Right cardiac atrium (tissue), 5 donors: Measurements from ENCODE around the gene DCAF11. TPM values are rescaled to one million over a fixed set of nuclear protein-coding genes. Genes with fewer than 3 reads are reported as not detected.
A peak's percentile ranks its signal among the peaks of the same experiment; 100 is the strongest.

ENCODE experiments used
- ATAC-seq, 2 donors: fragments of 200-7000 bp; cut with Tn5 transposase; one replicate each; pipeline versions ENCODE4 v1.8.0 to v1.9.1; 2020; ENCODE audit warnings: moderate library complexity in 2 of 2, mild to moderate bottlenecking in 1 of 2
- DNase-seq, 3 donors: peaks; one replicate each; pipeline ENCODE4 v3.0.0-alpha.2; 2020
- H3K27ac ChIP-seq: one replicate; pipeline ENCODE4 v1.5.1; 2013; ENCODE audit warnings: mild to moderate bottlenecking, low read length, control low read depth, moderate library complexity
- H3K27me3 ChIP-seq: one replicate; pipeline ENCODE4 v1.6.1; 2013; ENCODE audit not compliant: control insufficient read depth, insufficient read depth
- H3K4me1 ChIP-seq: one replicate; pipeline ENCODE4 v1.6.1; 2013; ENCODE audit warnings: low read length; ENCODE audit not compliant: control insufficient read depth, insufficient read depth
- H3K4me3 ChIP-seq: one replicate; pipeline ENCODE4 v1.5.1; 2013; ENCODE audit warnings: low read length, control low read depth
- H3K9me3 ChIP-seq: one replicate; pipeline ENCODE4 v1.6.1; 2013; ENCODE audit warnings: low read length; ENCODE audit not compliant: control insufficient read depth
- WGBS: extraction: QIAGEN DNeasy Blood & Tissue Kit; methylation state at CpG from one replicate; pipeline ENCODE4 v1.1.7; 2013; 5-methylcytosine and 5-hydroxymethylcytosine counted together
- intact Hi-C, 4 donors: fragments of 100-400 bp; cut with DNase I; formaldehyde crosslinking; loops; one replicate each; pipeline versions ENCODE4 v1.11.0 to v1.14.0; 2022 to 2023
- polyA plus RNA-seq: library from polyadenylated mRNA; stranded (reverse); fragments of 200-250 nt; gene quantifications from one replicate; pipeline ENCODE4 v1.2.3, GENCODE V29; 2013
- total RNA-seq, 4 donors: library from RNA; stranded (reverse); fragmentation: NEBNext Ultra II Directional; extraction: Animal tissue kit (Norgen Biotek cat#: 25700); gene quantifications; one replicate each; pipeline ENCODE4 v1.2.1, GENCODE V29; 2021
- donor health status: healthy with polysubstance abuse.
- donor health status: DM: no; HTN: yes; CAD: no.
- donor health status: DM: no; HTN: no; CAD: no.
- donor health status: DM: no; HTN: yes; CAD: no; lungs with severe emphysema.
- donor health status: DM: yes; HTN: yes; CAD: no.

The DCAF11 gene
- total and polyA plus RNA-seq, 5 donors, result 33.1 to 70.7 (median 58.7) TPM

DNA sequence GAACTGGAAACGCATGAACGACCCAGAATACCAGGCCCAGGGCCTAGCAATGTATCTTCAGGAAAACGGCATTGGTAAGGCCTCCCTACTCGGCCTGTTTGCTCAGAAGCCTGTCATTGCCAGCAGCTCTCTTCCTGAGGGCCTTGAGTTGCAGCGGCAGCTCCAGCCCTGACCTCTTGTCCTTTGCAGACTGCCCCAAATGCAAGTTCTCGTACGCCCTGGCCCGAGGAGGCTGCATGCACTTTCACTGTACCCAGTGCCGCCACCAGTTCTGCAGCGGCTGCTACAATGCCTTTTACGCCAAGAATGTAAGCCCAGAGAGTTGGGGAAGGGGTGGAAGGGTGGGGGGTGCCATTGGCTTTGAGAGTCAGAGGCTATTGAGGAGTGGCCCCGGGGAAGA, 42.8 kb downstream of the DCAF11 start:
- ATAC-seq (no peak), DNase-seq (no peak)
- no peaks in the 10 kb centered on the region for H3K27me3 ChIP-seq
- intact Hi-C loops, result no loop called here
- 89% methylated on average over 12 of the region's 12 CpGs for WGBS
- no peaks in the 10 kb centered on the region for H3K4me1 ChIP-seq
- no peak overlapping the region for H3K4me3 ChIP-seq
- no peaks in the 10 kb centered on the region for H3K9me3 ChIP-seq
- no peak overlapping the region for H3K27ac ChIP-seq

DNA sequence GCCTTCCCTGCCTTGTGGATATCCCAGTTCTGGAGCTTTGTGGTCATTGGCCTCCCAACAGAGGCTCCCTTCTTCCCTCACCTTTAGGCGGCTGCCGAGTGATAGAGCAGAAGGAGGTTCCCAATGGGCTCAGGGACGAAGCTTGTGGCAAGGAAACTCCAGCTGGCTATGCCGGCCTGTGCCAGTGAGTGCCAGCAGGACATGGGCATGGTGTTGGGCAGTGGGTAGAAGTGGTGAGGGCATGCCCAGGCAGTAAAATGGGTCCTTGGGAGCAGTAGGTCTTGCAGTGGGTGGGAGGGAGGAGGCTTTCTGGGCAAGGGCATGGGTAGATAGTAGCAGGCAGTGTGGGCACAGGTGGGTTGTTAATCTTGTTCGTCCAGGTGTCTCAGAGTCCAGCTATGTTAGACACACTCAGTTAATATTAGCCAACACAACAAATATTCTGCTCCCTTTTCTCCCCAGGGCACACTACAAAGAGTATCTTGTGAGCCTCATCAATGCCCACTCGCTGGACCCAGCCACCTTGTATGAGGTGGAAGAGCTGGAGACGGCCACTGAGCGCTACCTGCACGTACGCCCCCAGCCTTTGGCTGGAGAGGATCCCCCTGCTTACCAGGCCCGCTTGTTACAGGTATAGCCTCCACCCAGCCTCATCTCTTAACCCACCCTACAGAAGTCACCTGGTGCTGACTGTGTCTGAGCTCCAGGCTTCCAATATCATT, 45.4 kb downstream of the DCAF11 start:
- Histone ChIP-seq H3K4me3 (no peak overlapping the region), H3K4me1 (peaks cover 3% of the 10 kb centered on the region), H3K9me3 (no peaks in the 10 kb centered on the region), H3K27me3 (no peaks in the 10 kb centered on the region), H3K27ac (no peak overlapping the region)
- ATAC-seq (no peak), DNase-seq (peak in 1 of 3 donors; percentile 47)
- intact Hi-C loops, result no loop called here
- 89% methylated on average over 11 of the region's 11 CpGs for WGBS

GRCh38 chr14:24160499-24160849, 45.9 kb downstream of the DCAF11 start:
- Histone ChIP-seq H3K27ac (peak overlapping the region; percentile 37), H3K27me3 (no peaks in the 10 kb centered on the region), H3K4me3 (no peak overlapping the region), H3K9me3 (no peaks in the 10 kb centered on the region), H3K4me1 (peaks cover 3% of the 10 kb centered on the region)
- no peak for DNase-seq
- intact Hi-C loops, result no loop called here
- peak in 1 of 2 donors; percentile 20 for ATAC-seq
- WGBS, result 92% methylated on average over 4 of the region's 4 CpGs

GRCh38 chr14:24160850-24161804, 46.5 kb downstream of the DCAF11 start, which contains the start of gene IRF9:
IRF9 (plus strand) TSS chr14:24161265; CDS start chr14:24162145, 880 bp downstream.
- intact Hi-C loops, result no loop called here
- DNase-seq, result peak; percentile 96 to 99 (median 98)
- ATAC-seq, result peak; percentile 90 to 93
- under 1% methylated on average over 12 of the region's 12 CpGs for WGBS
- no peaks in the 10 kb centered on the region for H3K9me3 ChIP-seq
- H3K27ac ChIP-seq, result peak within 1 kb of the TSS; percentile 94
- no peaks in the 10 kb centered on the region for H3K27me3 ChIP-seq
- peaks cover 3% of the 10 kb centered on the region for H3K4me1 ChIP-seq
- H3K4me3 ChIP-seq, result peak within 1 kb of the TSS; percentile 79

GRCh38 chr14:24162093-24162492, 47.5 kb downstream of the DCAF11 start:
- WGBS, result 33% methylated on average over 8 of the region's 8 CpGs

GRCh38 chr14:24164518-24164991, 50.0 kb downstream of the DCAF11 start:
- Histone ChIP-seq H3K27ac (no peak overlapping the region), H3K4me3 (no peak overlapping the region), H3K4me1 (peaks cover 3% of the 10 kb centered on the region), H3K9me3 (no peaks in the 10 kb centered on the region), H3K27me3 (no peaks in the 10 kb centered on the region)
- intact Hi-C loops, result no loop called here
- DNase-seq (peak in 1 of 3 donors; percentile 52), ATAC-seq (no peak)
- WGBS, result 93% methylated on average over 14 of the region's 14 CpGs

More at GRCh38 chr14:24162093-24162492, 47.5 kb downstream of the DCAF11 start:
- Histone ChIP-seq H3K9me3 (no peaks in the 10 kb centered on the region), H3K27ac (peak overlapping the region; percentile 94), H3K27me3 (no peaks in the 10 kb centered on the region), H3K4me3 (peak overlapping the region; percentile 79), H3K4me1 (peaks cover 3% of the 10 kb centered on the region)
- ATAC-seq, result peak in 1 of 2 donors; percentile 23
- DNase-seq, result peak in 1 of 3 donors; percentile 30
- intact Hi-C loops, result no loop called here

DNA sequence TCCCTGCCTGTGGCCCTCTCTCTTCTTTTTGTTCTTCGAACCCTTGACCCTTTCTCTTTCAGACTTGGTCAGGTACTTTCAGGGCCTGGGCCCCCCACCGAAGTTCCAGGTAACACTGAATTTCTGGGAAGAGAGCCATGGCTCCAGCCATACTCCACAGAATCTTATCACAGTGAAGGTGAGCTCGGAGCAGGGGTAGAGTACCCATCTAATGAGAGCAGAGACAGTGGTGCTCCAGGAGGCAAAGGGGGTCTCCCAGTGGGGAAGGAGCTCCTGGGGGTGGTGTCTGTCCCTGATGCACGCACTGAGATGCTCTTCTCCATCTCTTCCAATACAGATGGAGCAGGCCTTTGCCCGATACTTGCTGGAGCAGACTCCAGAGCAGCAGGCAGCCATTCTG, 51.2 kb downstream of the DCAF11 start:
- DNase-seq (peak in 1 of 3 donors; percentile 16), ATAC-seq (no peak)
- no peak overlapping the region for H3K27ac ChIP-seq
- H3K4me1 ChIP-seq, result peaks cover 3% of the 10 kb centered on the region
- intact Hi-C loops, result no loop called here
- H3K9me3 ChIP-seq, result no peaks in the 10 kb centered on the region
- 93% methylated on average over 5 of the region's 5 CpGs for WGBS
- no peaks in the 10 kb centered on the region for H3K27me3 ChIP-seq
- no peak overlapping the region for H3K4me3 ChIP-seq

DNA sequence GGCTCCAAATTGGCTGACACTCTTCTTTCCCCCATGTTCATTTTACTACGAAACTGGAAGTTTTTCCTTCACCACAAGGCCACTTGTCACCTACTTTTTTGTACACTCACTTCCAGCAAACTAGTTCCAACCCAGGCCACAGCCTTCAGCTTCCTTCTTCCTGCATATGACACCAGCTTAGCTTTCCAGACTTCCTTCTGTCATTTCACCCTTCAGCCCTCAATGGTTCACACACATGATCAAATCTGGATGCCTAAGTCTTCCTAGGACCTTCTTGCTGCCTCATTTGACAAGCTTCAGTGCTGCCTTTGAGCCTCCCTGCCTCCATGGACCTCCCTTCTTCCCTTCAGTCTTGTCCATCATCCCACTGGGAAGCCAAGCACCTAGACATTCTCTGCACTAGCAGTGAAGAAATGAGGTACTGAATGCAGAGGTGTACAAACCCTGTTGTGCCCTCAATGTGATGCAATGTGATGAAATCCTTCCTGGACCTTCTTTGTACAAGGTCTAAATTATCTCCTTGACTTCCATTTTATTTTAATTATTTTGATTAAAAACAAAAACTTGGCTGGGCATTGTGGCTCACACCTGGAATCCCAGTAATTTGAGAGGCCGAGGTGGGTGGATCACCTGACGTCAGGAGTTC, 53.0 kb downstream of the DCAF11 start:
- intact Hi-C loops, result no loop called here
- Histone ChIP-seq H3K27me3 (no peaks in the 10 kb centered on the region), H3K9me3 (no peaks in the 10 kb centered on the region), H3K4me1 (peaks cover 3% of the 10 kb centered on the region), H3K4me3 (no peak overlapping the region), H3K27ac (no peak overlapping the region)
- 77% methylated on average over 3 of the region's 3 CpGs for WGBS
- ATAC-seq, result no peak
- DNase-seq, result no peak

DNA sequence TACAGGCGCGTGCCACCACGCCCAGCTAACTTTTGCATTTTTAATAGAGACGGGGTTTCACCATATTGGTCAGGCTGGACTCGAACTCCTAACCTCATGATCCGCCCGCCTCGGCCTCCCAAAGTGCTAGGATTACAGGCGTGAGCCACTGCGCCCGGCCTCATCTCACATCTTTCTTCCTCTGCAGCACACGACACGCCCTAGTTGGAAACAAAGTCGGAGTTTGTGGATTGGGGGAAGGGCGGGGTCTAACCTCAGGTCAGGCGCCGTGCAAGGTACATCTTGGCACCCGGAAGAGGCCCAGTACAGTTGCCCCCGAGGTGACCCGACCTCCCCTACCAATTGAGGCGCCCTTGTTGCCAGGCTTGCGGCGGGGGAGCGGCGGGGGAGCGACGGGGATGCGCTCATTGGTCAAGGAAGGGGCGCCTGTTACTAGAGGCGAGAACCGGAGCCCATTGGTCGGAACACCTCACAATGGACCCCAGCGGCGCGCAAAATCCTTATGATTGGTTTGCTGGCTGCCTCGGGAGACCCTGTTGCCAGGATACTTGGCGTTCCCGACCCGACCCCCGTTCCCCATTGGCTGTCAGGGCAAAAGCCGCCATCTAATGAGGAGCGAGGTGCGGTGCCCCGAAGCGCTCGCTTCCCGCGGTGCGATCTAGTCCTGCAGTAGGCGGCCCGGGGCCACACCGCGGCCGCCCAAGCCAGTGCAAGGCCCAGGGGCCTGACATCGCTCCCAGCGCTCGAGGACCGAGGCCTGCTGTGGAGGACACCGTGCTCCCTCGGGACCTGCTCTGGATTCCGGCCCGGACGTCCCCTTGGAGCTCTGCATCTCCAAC, 57.1 kb downstream of the DCAF11 start, which contains the start of gene REC8:
TSS of gene REC8 (plus strand) at position 659 of the 839 bp plus-strand sequence. CDS start 473 bp downstream, outside the sequence.
- H3K27ac ChIP-seq, result no peak within 1 kb of the TSS
- intact Hi-C loops, result no loop called here
- WGBS, result 14% methylated on average over 63 of the region's 63 CpGs
- DNase-seq (peak; percentile 77 to 92 (median 91)), ATAC-seq (peak; percentile 82 to 86)
- no peaks in the 10 kb centered on the region for H3K4me1 ChIP-seq
- no peaks in the 10 kb centered on the region for H3K27me3 ChIP-seq
- H3K4me3 ChIP-seq, result no peak within 1 kb of the TSS
- no peaks in the 10 kb centered on the region for H3K9me3 ChIP-seq
